WERI-Rb-1 (cell line): ENCODE measurements around the gene NR6A1.

Experiments used
- DNase-seq: peaks from one replicate; pipeline ENCODE4 v3.0.0-alpha.2; 2020
- H3K27ac ChIP-seq: fragments of 250-450 bp; sonication (Bioruptor Pico); 2 replicates; pipeline ENCODE4 v1.5.1; 2020; ENCODE audit warnings: mild to moderate bottlenecking, moderate library complexity
- H3K27me3 ChIP-seq: fragments of 250-450 bp; sonication (Bioruptor Pico); 2 replicates; pipeline ENCODE4 v1.5.1; 2021; ENCODE audit warnings: mild to moderate bottlenecking, low read depth, moderate library complexity; ENCODE audit not compliant: insufficient read depth, severe bottlenecking
- H3K36me3 ChIP-seq: fragments of 250-450 bp; sonication (Bioruptor Pico); 2 replicates; pipeline ENCODE4 v1.5.1; 2020; ENCODE audit warnings: mild to moderate bottlenecking, moderate library complexity
- H3K4me3 ChIP-seq: 2 replicates; pipeline ENCODE4 v1.5.1; 2011; ENCODE audit warnings: low read depth, mild to moderate bottlenecking, control low read depth, low read length
- H3K9me3 ChIP-seq: fragments of 250-450 bp; sonication (Bioruptor Pico); 2 replicates; pipeline ENCODE4 v1.5.1; 2021; ENCODE audit warnings: mild to moderate bottlenecking, moderate library complexity; ENCODE audit not compliant: severe bottlenecking
- CTCF ChIP-seq: IDR thresholded peaks from 2 replicates; pipeline ENCODE4 v1.5.1; 2011; ENCODE audit warnings: low read depth, mild to moderate bottlenecking, control low read depth, inconsistent platforms, low read length

The NR6A1 gene

GRCh38 chr9:124762633-124763032 is 8.5 kb downstream of the NR6A1 start:
- no peak for TF ChIP-seq CTCF
- no peak for DNase-seq

GRCh38 chr9:124761710-124762109 is 9.4 kb downstream of the NR6A1 start:
- no peak for TF ChIP-seq CTCF
- H3K27ac ChIP-seq, result no peak overlapping the region
- no peak overlapping the region for H3K4me3 ChIP-seq

More at GRCh38 chr9:124762633-124763032, 8.5 kb downstream of the NR6A1 start:
- no peak overlapping the region for H3K4me3 ChIP-seq
- no peaks in the 10 kb centered on the region for H3K36me3 ChIP-seq
- H3K9me3 ChIP-seq, result no peaks in the 10 kb centered on the region
- H3K27ac ChIP-seq, result no peak overlapping the region
- no peaks in the 10 kb centered on the region for H3K27me3 ChIP-seq

GRCh38 chr9:124761196-124761595 is 9.9 kb downstream of the NR6A1 start:
- H3K9me3 ChIP-seq, result no peaks in the 10 kb centered on the region
- DNase-seq, result no peak
- TF ChIP-seq CTCF, result no peak
- H3K27ac ChIP-seq, result no peak overlapping the region
- no peak overlapping the region for H3K4me3 ChIP-seq
- H3K27me3 ChIP-seq, result no peaks in the 10 kb centered on the region
- H3K36me3 ChIP-seq, result no peaks in the 10 kb centered on the region

More at GRCh38 chr9:124761710-124762109, 9.4 kb downstream of the NR6A1 start:
- Histone ChIP-seq H3K9me3 (no peaks in the 10 kb centered on the region), H3K36me3 (no peaks in the 10 kb centered on the region), H3K27me3 (no peaks in the 10 kb centered on the region)
- DNase-seq, result no peak

GRCh38 chr9:124760719-124761118 is 10.4 kb downstream of the NR6A1 start:
- TF ChIP-seq CTCF, result no peak
- no peaks in the 10 kb centered on the region for H3K27me3 ChIP-seq
- H3K36me3 ChIP-seq, result no peaks in the 10 kb centered on the region
- no peak overlapping the region for H3K27ac ChIP-seq
- H3K4me3 ChIP-seq, result no peak overlapping the region
- H3K9me3 ChIP-seq, result no peaks in the 10 kb centered on the region
- DNase-seq, result no peak

- H3K27me3 ChIP-seq, result no peaks in the 10 kb centered on the region
- no peak overlapping the region for H3K4me3 ChIP-seq
- H3K9me3 ChIP-seq, result no peaks in the 10 kb centered on the region
- H3K36me3 ChIP-seq, result no peaks in the 10 kb centered on the region
- TF ChIP-seq CTCF, result no peak
- no peak for DNase-seq
- no peak overlapping the region for H3K27ac ChIP-seq
These were observed 11.8 kb downstream of the NR6A1 start for GRCh38 chr9:124759327-124759726.

GRCh38 chr9:124758691-124759090 is 12.4 kb downstream of the NR6A1 start:
- Histone ChIP-seq H3K27me3 (no peaks in the 10 kb centered on the region), H3K36me3 (no peaks in the 10 kb centered on the region), H3K9me3 (no peaks in the 10 kb centered on the region), H3K4me3 (no peak overlapping the region), H3K27ac (no peak overlapping the region)
- no peak for TF ChIP-seq CTCF
- no peak for DNase-seq
